ENCODE measurements around the gene ARL11.

DNA sequence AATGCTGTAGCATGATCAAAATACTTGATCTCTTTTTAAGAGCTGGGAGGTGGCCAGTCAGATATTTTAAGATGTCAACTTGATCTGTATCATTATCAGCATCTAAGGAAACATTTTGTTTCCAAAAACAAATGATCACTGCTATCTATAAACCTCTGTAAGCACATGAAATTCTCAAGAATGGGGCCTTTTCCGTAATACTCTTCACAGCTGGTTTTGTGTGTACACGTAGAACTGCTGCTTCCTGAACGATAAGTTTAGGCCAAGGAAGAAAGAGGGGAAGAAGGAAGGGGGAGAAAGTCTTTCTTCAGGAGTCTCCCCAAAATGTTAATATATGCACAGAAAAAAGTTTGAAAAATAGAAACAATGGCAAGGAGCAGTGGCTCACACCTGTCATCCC is 25.7 kb downstream of the ARL11 start:
- TF ChIP-seq, protein P1, sequence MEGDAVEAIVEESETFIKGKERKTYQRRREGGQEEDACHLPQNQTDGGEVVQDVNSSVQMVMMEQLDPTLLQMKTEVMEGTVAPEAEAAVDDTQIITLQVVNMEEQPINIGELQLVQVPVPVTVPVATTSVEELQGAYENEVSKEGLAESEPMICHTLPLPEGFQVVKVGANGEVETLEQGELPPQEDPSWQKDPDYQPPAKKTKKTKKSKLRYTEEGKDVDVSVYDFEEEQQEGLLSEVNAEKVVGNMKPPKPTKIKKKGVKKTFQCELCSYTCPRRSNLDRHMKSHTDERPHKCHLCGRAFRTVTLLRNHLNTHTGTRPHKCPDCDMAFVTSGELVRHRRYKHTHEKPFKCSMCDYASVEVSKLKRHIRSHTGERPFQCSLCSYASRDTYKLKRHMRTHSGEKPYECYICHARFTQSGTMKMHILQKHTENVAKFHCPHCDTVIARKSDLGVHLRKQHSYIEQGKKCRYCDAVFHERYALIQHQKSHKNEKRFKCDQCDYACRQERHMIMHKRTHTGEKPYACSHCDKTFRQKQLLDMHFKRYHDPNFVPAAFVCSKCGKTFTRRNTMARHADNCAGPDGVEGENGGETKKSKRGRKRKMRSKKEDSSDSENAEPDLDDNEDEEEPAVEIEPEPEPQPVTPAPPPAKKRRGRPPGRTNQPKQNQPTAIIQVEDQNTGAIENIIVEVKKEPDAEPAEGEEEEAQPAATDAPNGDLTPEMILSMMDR (IDR thresholded peaks at IDR 0.05; ENCODE audit: low read depth, low read length), result no peak
- no peak for TF ChIP-seq EZH2phosphoT487 (IDR thresholded peaks at IDR 0.05; ENCODE audit: low read depth)

Data from OCI-LY3 (cell line).